SHP77 (cell line): ENCODE results near the gene PPP1R14D.

Experiments
- DNase-seq, 2 experiments: peaks; one replicate each; lab custom pipeline; 2025; lab: John Stamatoyannopoulos, UW

PPP1R14D gene

GRCh38 chr15:40852529-40852928, 24.0 kb upstream of the PPP1R14D start:
- DNase-seq = no peak

GRCh38 chr15:40850576-40851112, 22.1 kb upstream of the PPP1R14D start:
- DNase-seq = no peak

- peak; percentile 55 to 68 for DNase-seq
Observed at GRCh38 chr15:40847223-40847961, 18.9 kb upstream of the PPP1R14D start.

GRCh38 chr15:40846841-40847222, 18.3 kb upstream of the PPP1R14D start:
- DNase-seq = no peak

GRCh38 chr15:40845511-40846284, 17.2 kb upstream of the PPP1R14D start:
- DNase-seq = peak in 1 of 2 experiments; percentile 60

- DNase-seq = no peak
Observed at GRCh38 chr15:40845036-40845435, 16.5 kb upstream of the PPP1R14D start.

GRCh38 chr15:40844696-40845030, 16.2 kb upstream of the PPP1R14D start:
- no peak for DNase-seq

GRCh38 chr15:40843885-40844695, 15.6 kb upstream of the PPP1R14D start, which contains the start of gene SPINT1:
TSS of gene SPINT1 (plus strand) at chr15:40844048. CDS start at chr15:40844555, 507 bp downstream.
- no peak for DNase-seq

- DNase-seq = no peak
Observed at GRCh38 chr15:40843261-40843884, 14.9 kb upstream of the PPP1R14D start.

- DNase-seq = no peak
Observed at GRCh38 chr15:40841741-40842140, 13.2 kb upstream of the PPP1R14D start.

GRCh38 chr15:40838756-40839155, 10.2 kb upstream of the PPP1R14D start:
- DNase-seq = no peak

- no peak for DNase-seq
Observed at GRCh38 chr15:40836020-40836419, 7.5 kb upstream of the PPP1R14D start.

GRCh38 chr15:40832903-40833302, 4.4 kb upstream of the PPP1R14D start:
- no peak for DNase-seq

GRCh38 chr15:40831861-40832260, 3.4 kb upstream of the PPP1R14D start:
- no peak for DNase-seq

- peak; percentile 95 to 96 for DNase-seq
Observed at GRCh38 chr15:40830884-40831283, 2.4 kb upstream of the PPP1R14D start.

GRCh38 chr15:40829115-40829514, 607 bp upstream of the PPP1R14D start:
- no peak for DNase-seq

- DNase-seq = no peak
Observed at GRCh38 chr15:40826423-40827075, 2.0 kb downstream of the PPP1R14D start.

- DNase-seq = no peak
Observed at GRCh38 chr15:40825661-40826422, 2.7 kb downstream of the PPP1R14D start.

GRCh38 chr15:40823572-40824343, 4.8 kb downstream of the PPP1R14D start:
- DNase-seq = no peak

- DNase-seq = no peak
Observed at GRCh38 chr15:40821195-40821594, 7.3 kb downstream of the PPP1R14D start.
